Suppressor macrophage (primary cell): ENCODE results near the gene RNF32.

Source experiments
- DNase-seq, 4 experiments: peaks; one replicate each; pipeline ENCODE4 v3.0.0-alpha.2; 2020 to 2022
- total RNA-seq, 17 experiments: gene quantifications; one replicate each; lab custom pipeline; 2026; ENCODE audit warnings: mixed read lengths in 6 of 17, inconsistent platforms in 3 of 17; lab: John Stamatoyannopoulos, UW

Gene RNF32
- 0 to 3.0 (median 0.53) reads per million in 17 experiments for total RNA-seq

- DNase-seq = peak; percentile 94 to 98 (median 97)
Measured at GRCh38 chr7:156640257-156640948, at the start of gene RNF32. Gene RNF32 (plus strand): TSS chr7:156640774. CDS start chr7:156643878, 3,104 bp downstream.

- DNase-seq = no peak
Measured at GRCh38 chr7:156592155-156592884, 48.3 kb upstream of the RNF32 start.

GRCh38 chr7:156594283-156595080, 46.1 kb upstream of the RNF32 start:
- no peak for DNase-seq

GRCh38 chr7:156600496-156600895, 40.1 kb upstream of the RNF32 start:
- no peak for DNase-seq

GRCh38 chr7:156602283-156602682, 38.3 kb upstream of the RNF32 start:
- DNase-seq = no peak

GRCh38 chr7:156603011-156603410, 37.6 kb upstream of the RNF32 start:
- no peak for DNase-seq

- DNase-seq = no peak
Measured at GRCh38 chr7:156603629-156604028, 36.9 kb upstream of the RNF32 start.

GRCh38 chr7:156604311-156604710, 36.3 kb upstream of the RNF32 start:
- DNase-seq = no peak

- DNase-seq = no peak
Measured at GRCh38 chr7:156604836-156605695, 35.5 kb upstream of the RNF32 start.

- DNase-seq = no peak
Measured at GRCh38 chr7:156606135-156606534, 34.4 kb upstream of the RNF32 start.

- no peak for DNase-seq
Measured at GRCh38 chr7:156606691-156607331, 33.8 kb upstream of the RNF32 start.

- peak in 2 of 4 experiments; percentile 4 to 5 for DNase-seq
Measured at GRCh38 chr7:156607332-156608172, 33.0 kb upstream of the RNF32 start.

GRCh38 chr7:156608173-156608478, 32.4 kb upstream of the RNF32 start:
- peak in 2 of 4 experiments; percentile 1 to 3 for DNase-seq

- DNase-seq = no peak
Measured at GRCh38 chr7:156609010-156609877, 31.3 kb upstream of the RNF32 start.

GRCh38 chr7:156610130-156610529, 30.4 kb upstream of the RNF32 start:
- no peak for DNase-seq

- DNase-seq = no peak
Measured at GRCh38 chr7:156610601-156611000, 30.0 kb upstream of the RNF32 start.

- DNase-seq = no peak
Measured at GRCh38 chr7:156611014-156612010, 29.3 kb upstream of the RNF32 start.

- DNase-seq = no peak
Measured at GRCh38 chr7:156612930-156613329, 27.6 kb upstream of the RNF32 start.
